Measurements from ENCODE around the gene CDK4. TPM values are rescaled to one million over a fixed set of nuclear protein-coding genes. Genes with fewer than 3 reads are reported as not detected.

Gene CDK4
- total and polyA plus RNA-seq, 4 experiments from 2014 or later = 44.4 to 99.7 (median 66.7) TPM

DNA sequence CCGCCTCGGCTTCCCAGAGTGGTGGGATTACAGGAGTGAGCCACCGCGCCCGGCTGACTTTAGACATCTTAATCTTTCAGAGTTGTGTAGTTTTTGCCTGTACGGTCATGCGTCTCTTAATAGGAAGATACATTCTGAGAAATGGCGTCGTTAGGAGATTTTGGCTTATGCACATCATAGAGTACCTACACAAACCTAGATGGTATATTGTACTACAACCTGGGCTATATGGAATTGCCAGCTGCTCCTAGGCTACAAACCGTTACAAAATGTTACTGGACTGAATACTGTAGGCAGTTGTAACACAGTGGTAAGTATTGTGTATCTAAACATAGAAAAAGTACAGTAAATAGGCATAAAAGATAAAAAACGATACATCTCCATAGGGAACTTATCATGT is 31.8 kb upstream of the CDK4 start:
- Mint-ChIP-seq H3K27me3 (no peaks in the 10 kb centered on the region), H3K27ac (peak overlapping the region; percentile 72 to 98 (median 85)), H3K4me1 (peaks cover 41 to 53% (median 45%) of the 10 kb centered on the region in 4 donors), H3K9me3 (peaks cover 0 to 4% (median 0%) of the 10 kb centered on the region in 8 donors), H3K36me3 (peaks cover 20 to 43% of the 10 kb centered on the region in 2 donors), H3K4me3 (peak overlapping the region; percentile 71 to 84 (median 80))
- H3K36me3 ChIP-seq (ENCODE audit: insufficient read depth, low read length) = peaks cover 21% of the 10 kb centered on the region
- no peaks in the 10 kb centered on the region for H3K9me3 ChIP-seq (ENCODE audit: control insufficient read depth in 1 of 2, low read length in 2 of 2)
- H3K4me1 ChIP-seq (ENCODE audit: insufficient read depth, low read length) = peaks cover 49% of the 10 kb centered on the region
- no peak for DNase-seq
- intact Hi-C loops (cut with micrococcal nuclease) = loop anchor here (2.0 kb wide), 1 partner anchor 201 kb away; no protein-coding TSS in a partner anchor
- POLR2A ChIA-PET (ENCODE audit: partially characterized antibody) = interaction anchor here (0.8 to 7.0 kb wide), 7 partner anchors 11 to 121 kb away, joined by 3 to 53 read pairs (median 7); partner anchors contain the start of genes CYP27B1, EEF1AKMT3, MARCHF9 and METTL1
- no peaks in the 10 kb centered on the region for H3K27me3 ChIP-seq (ENCODE audit: insufficient read depth, low read length)
- no peak overlapping the region for H3K4me3 ChIP-seq (ENCODE audit: low read length in 2 of 2)
- CTCF ChIA-PET (ENCODE audit: partially characterized antibody) = interaction anchor here (0.6 to 7.8 kb wide), 11 partner anchors 10 to 1129 kb away, joined by 3 to 64 read pairs (median 6); partner anchors contain the start of genes AVIL, CTDSP2, EEF1AKMT3 and METTL1
- H3K27ac ChIP-seq (ENCODE audit: low read depth, low read length) = no peak overlapping the region

DNA sequence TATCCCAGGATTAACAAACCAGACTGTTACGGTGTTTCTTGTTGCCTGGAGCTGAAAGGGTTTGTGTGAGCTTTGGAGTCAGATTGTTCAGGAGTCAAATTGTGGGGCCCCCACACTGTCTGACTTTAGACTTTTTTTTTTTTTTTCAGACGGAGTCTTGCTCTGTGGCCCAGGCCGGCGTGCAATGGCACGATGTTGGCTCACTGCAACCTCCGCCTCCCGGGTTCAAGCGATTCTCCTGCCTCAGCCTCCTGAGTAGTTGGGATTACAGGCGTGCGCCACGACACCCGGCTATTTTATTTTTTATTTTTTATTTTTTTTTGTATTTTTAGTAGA is 31.3 kb upstream of the CDK4 start:
- H3K27ac ChIP-seq (ENCODE audit: low read depth, low read length) = peak overlapping the region; percentile 73
- intact Hi-C loops (cut with micrococcal nuclease) = loop anchor here (2.0 kb wide), 1 partner anchor 201 kb away; no protein-coding TSS in a partner anchor
- H3K4me3 ChIP-seq (ENCODE audit: low read length in 2 of 2) = peak overlapping the region; percentile 92 to 97
- Mint-ChIP-seq H3K36me3 (peaks cover 18 to 39% of the 10 kb centered on the region in 2 donors), H3K27ac (peak overlapping the region; percentile 95 to 100 (median 99)), H3K4me1 (peaks cover 43 to 51% (median 47%) of the 10 kb centered on the region in 4 donors), H3K4me3 (peak overlapping the region; percentile 95 to 100 (median 98)), H3K27me3 (no peaks in the 10 kb centered on the region), H3K9me3 (peaks cover 0 to 4% (median 0%) of the 10 kb centered on the region in 8 donors)
- H3K36me3 ChIP-seq (ENCODE audit: insufficient read depth, low read length) = peaks cover 21% of the 10 kb centered on the region
- POLR2A ChIA-PET (ENCODE audit: partially characterized antibody) = interaction anchor here (0.9 to 7.0 kb wide), 13 partner anchors 10 to 158 kb away, joined by 3 to 53 read pairs (median 4); partner anchors contain the start of genes ATP23, CYP27B1, EEF1AKMT3 and MARCHF9
- no peaks in the 10 kb centered on the region for H3K9me3 ChIP-seq (ENCODE audit: control insufficient read depth in 1 of 2, low read length in 2 of 2)
- no peaks in the 10 kb centered on the region for H3K27me3 ChIP-seq (ENCODE audit: insufficient read depth, low read length)
- CTCF ChIA-PET (ENCODE audit: partially characterized antibody) = interaction anchor here (0.7 to 7.8 kb wide), 15 partner anchors 10 to 325 kb away, joined by 3 to 64 read pairs (median 4); partner anchors contain the start of genes AVIL, CTDSP2, EEF1AKMT3 and METTL1
- DNase-seq = no peak
- H3K4me1 ChIP-seq (ENCODE audit: insufficient read depth, low read length) = peaks cover 53% of the 10 kb centered on the region

DNA sequence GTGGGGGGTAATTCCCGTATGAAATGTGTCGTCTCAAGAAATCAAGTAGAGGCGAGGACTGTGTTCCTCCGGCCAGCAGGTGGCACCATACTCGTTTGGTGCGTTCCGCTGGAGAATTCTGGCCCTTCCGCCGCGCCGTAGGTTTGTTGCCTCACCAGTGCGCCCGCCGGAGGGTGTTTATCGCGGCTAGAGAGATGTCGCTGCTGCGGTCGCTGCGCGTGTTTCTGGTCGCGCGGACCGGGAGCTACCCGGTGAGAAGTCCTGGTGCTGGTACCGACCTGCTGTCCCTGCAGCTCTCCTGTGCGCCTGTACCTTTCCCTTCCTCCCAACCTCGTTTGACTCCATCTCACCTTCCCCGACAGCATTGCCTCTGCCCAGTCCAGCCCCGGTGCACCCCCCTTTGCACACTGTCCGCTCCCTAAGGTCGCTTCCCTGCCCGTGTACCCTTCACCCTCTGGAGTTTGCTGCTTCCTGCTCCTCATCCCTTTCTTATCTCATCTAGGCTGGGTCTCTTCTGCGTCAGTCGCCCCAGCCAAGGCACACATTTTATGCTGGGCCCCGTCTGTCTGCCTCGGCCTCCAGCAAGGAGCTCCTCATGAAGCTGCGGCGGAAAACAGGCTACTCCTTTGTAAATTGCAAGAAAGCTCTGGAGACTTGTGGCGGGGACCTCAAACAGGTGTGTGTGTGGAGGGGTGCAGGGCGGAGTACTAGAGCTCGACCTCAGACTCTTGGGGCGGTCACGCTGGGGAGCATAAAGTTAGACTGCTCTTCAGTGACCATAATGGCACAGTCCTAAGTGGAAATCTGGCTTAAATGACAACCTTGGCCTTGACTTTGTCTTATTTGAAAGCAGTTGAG is 30.7 kb upstream of the CDK4 start, which contains the start of gene TSFM:
TSS of gene TSFM (plus strand) at position 180 of the 858 bp plus-strand sequence. CDS start at position 195, 15 bp downstream.
- DNase-seq = peak; percentile 93 to 96 (median 94)
- peak within 1 kb of the TSS; percentile 73 for H3K27ac ChIP-seq (ENCODE audit: low read depth, low read length)
- peak within 1 kb of the TSS; percentile 92 to 97 for H3K4me3 ChIP-seq (ENCODE audit: low read length in 2 of 2)
- ChIA-PET POLR2A (ENCODE audit: partially characterized antibody) (interaction anchor here (0.7 to 7.0 kb wide), 15 partner anchors 10 to 158 kb away, joined by 3 to 53 read pairs (median 4); partner anchors contain the start of genes ATP23, CYP27B1, EEF1AKMT3 and MARCHF9), CTCF (ENCODE audit: partially characterized antibody) (interaction anchor here (0.6 to 7.8 kb wide), 19 partner anchors 9 to 324 kb away, joined by 3 to 64 read pairs (median 4); partner anchors contain the start of genes AVIL, CTDSP2, EEF1AKMT3 and METTL1)
- H3K4me1 ChIP-seq (ENCODE audit: insufficient read depth, low read length) = peaks cover 59% of the 10 kb centered on the region
- Mint-ChIP-seq H3K4me1 (peaks cover 46 to 57% (median 50%) of the 10 kb centered on the region in 4 donors), H3K4me3 (peak within 1 kb of the TSS; percentile 95 to 100 (median 98)), H3K27ac (peak within 1 kb of the TSS; percentile 95 to 100 (median 99)), H3K36me3 (peaks cover 15 to 36% of the 10 kb centered on the region in 2 donors), H3K9me3 (peaks cover 0 to 4% (median 0%) of the 10 kb centered on the region in 8 donors), H3K27me3 (no peaks in the 10 kb centered on the region)
- peaks cover 21% of the 10 kb centered on the region for H3K36me3 ChIP-seq (ENCODE audit: insufficient read depth, low read length)
- no peaks in the 10 kb centered on the region for H3K9me3 ChIP-seq (ENCODE audit: control insufficient read depth in 1 of 2, low read length in 2 of 2)
- no peaks in the 10 kb centered on the region for H3K27me3 ChIP-seq (ENCODE audit: insufficient read depth, low read length)
- intact Hi-C loops (cut with micrococcal nuclease) = loop anchor here (1.0 to 2.0 kb wide), 7 partner anchors 11 to 200 kb away; partner anchors contain the start of genes CDK4, EEF1AKMT3 and METTL1

DNA sequence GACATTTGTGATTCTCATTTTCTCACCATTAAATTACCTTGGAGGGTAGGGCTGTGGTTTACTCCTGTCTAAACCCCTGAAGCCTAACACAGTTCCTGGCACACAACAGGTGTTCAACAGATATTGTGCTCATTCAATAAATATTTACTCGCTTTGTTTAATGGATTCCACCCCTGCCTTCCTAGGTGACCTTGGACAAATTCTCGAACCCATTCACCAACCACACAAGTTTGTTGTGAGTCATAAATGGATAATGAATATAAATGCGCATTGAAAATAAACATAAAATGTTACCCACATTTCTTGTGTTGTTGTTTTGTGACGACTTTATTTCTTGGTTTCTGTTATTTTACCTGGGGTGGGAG is 30.1 kb upstream of the CDK4 start:
- Histone ChIP-seq H3K4me3 (ENCODE audit: low read length in 2 of 2) (peak overlapping the region in 1 of 2 donors; percentile 92), H3K36me3 (ENCODE audit: insufficient read depth, low read length) (peaks cover 19% of the 10 kb centered on the region), H3K9me3 (ENCODE audit: control insufficient read depth in 1 of 2, low read length in 2 of 2) (no peaks in the 10 kb centered on the region), H3K4me1 (ENCODE audit: insufficient read depth, low read length) (peaks cover 59% of the 10 kb centered on the region), H3K27me3 (ENCODE audit: insufficient read depth, low read length) (no peaks in the 10 kb centered on the region), H3K27ac (ENCODE audit: low read depth, low read length) (peak overlapping the region; percentile 73)
- Mint-ChIP-seq H3K4me1 (peaks cover 46 to 59% (median 53%) of the 10 kb centered on the region in 4 donors), H3K4me3 (peak overlapping the region; percentile 95 to 100 (median 98)), H3K36me3 (peaks cover 10 to 30% of the 10 kb centered on the region in 2 donors), H3K27me3 (no peaks in the 10 kb centered on the region), H3K9me3 (peaks cover 0 to 4% (median 0%) of the 10 kb centered on the region in 8 donors), H3K27ac (peak overlapping the region; percentile 95 to 100 (median 99))
- no peak for DNase-seq
- intact Hi-C loops (cut with micrococcal nuclease) = loop anchor here (1.0 to 2.0 kb wide), 7 partner anchors 10 to 199 kb away; partner anchors contain the start of genes CDK4, EEF1AKMT3 and METTL1
- ChIA-PET CTCF (ENCODE audit: partially characterized antibody) (interaction anchor here (0.8 to 7.8 kb wide), 20 partner anchors 9 to 125 kb away, joined by 3 to 64 read pairs (median 6); partner anchors contain the start of genes AVIL, CDK4, CTDSP2 and EEF1AKMT3), POLR2A (ENCODE audit: partially characterized antibody) (interaction anchor here (0.8 to 7.0 kb wide), 13 partner anchors 10 to 155 kb away, joined by 3 to 53 read pairs (median 4); partner anchors contain the start of genes CTDSP2, CYP27B1, EEF1AKMT3 and MARCHF9)

DNA sequence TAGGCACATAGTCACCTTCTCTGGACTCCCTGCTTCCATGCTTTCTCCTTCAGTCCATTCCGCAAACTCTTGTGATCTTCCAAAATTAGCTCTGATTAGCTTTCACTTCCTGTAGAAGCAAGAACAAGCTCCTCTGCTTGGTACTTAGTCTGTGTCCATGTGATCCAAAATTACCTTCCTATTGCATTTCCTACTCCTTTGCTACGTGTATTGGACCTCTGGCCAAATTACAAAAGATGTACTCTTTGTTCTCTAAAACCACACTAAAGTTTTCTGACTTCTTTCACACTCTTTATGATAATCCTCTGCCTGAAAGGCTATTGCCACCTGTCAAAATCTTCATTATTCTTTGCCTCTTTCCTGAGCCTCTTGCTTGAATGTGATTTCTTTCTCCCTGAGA is 29.7 kb upstream of the CDK4 start:
- ChIA-PET POLR2A (ENCODE audit: partially characterized antibody) (interaction anchor here (0.7 to 7.0 kb wide), 13 partner anchors 9 to 155 kb away, joined by 3 to 53 read pairs (median 3); partner anchors contain the start of genes CDK4, CTDSP2, CYP27B1 and EEF1AKMT3), CTCF (ENCODE audit: partially characterized antibody) (interaction anchor here (0.7 to 7.8 kb wide), 17 partner anchors 8 to 125 kb away, joined by 3 to 64 read pairs (median 6); partner anchors contain the start of genes CDK4, CYP27B1, EEF1AKMT3 and METTL1)
- no peaks in the 10 kb centered on the region for H3K27me3 Mint-ChIP-seq
- H3K4me1 Mint-ChIP-seq = peaks cover 46 to 64% (median 54%) of the 10 kb centered on the region in 4 donors
- no peaks in the 10 kb centered on the region for H3K9me3 ChIP-seq (ENCODE audit: control insufficient read depth in 1 of 2, low read length in 2 of 2)
- peak in 1 of 5 donors; percentile 9 for DNase-seq
- peak overlapping the region; percentile 21 to 100 (median 97) for H3K4me3 Mint-ChIP-seq
- peaks cover 0 to 4% (median 0%) of the 10 kb centered on the region in 8 donors for H3K9me3 Mint-ChIP-seq
- H3K4me1 ChIP-seq (ENCODE audit: insufficient read depth, low read length) = peaks cover 59% of the 10 kb centered on the region
- H3K36me3 Mint-ChIP-seq = peaks cover 9 to 26% of the 10 kb centered on the region in 2 donors
- peak overlapping the region; percentile 73 for H3K27ac ChIP-seq (ENCODE audit: low read depth, low read length)
- peak overlapping the region in 1 of 2 donors; percentile 92 for H3K4me3 ChIP-seq (ENCODE audit: low read length in 2 of 2)
- H3K27me3 ChIP-seq (ENCODE audit: insufficient read depth, low read length) = no peaks in the 10 kb centered on the region
- intact Hi-C loops (cut with micrococcal nuclease) = loop anchor here (1.0 to 2.0 kb wide), 7 partner anchors 10 to 199 kb away; partner anchors contain the start of genes CDK4, EEF1AKMT3 and METTL1
- peak overlapping the region; percentile 95 to 100 (median 99) for H3K27ac Mint-ChIP-seq
- peaks cover 14% of the 10 kb centered on the region for H3K36me3 ChIP-seq (ENCODE audit: insufficient read depth, low read length)

DNA sequence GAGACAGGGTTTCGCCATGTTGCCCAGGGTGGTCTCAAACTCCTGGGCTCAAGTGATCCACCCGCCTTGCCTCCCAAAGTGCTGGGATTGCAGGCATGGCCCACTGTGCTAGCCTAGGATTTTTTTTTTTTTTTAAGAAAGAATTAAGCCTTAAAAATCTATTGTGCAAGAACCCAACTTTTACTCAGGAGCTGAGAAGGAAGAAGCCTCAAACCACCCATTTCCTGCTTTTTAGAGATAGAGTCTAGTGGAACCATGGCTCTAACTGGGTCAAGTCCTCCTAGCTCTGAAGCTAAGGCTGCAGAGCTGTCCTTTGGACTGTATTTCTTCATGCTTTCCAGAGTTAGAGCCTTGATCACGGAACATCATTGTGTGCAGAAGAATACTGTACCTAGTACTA is 29.1 kb upstream of the CDK4 start:
- Mint-ChIP-seq H3K4me3 (peak overlapping the region; percentile 21 to 100 (median 97)), H3K27me3 (no peaks in the 10 kb centered on the region), H3K9me3 (peaks cover 0 to 4% (median 0%) of the 10 kb centered on the region in 8 donors), H3K36me3 (peaks cover 6 to 20% of the 10 kb centered on the region in 2 donors), H3K4me1 (peaks cover 42 to 64% (median 54%) of the 10 kb centered on the region in 4 donors), H3K27ac (peak overlapping the region; percentile 95 to 100 (median 99))
- Histone ChIP-seq H3K4me3 (ENCODE audit: low read length in 2 of 2) (no peak overlapping the region), H3K27ac (ENCODE audit: low read depth, low read length) (peak overlapping the region; percentile 73), H3K27me3 (ENCODE audit: insufficient read depth, low read length) (no peaks in the 10 kb centered on the region), H3K9me3 (ENCODE audit: control insufficient read depth in 1 of 2, low read length in 2 of 2) (no peaks in the 10 kb centered on the region), H3K4me1 (ENCODE audit: insufficient read depth, low read length) (peaks cover 59% of the 10 kb centered on the region), H3K36me3 (ENCODE audit: insufficient read depth, low read length) (peaks cover 9% of the 10 kb centered on the region)
- intact Hi-C loops (cut with micrococcal nuclease) = no loop called here
- ChIA-PET CTCF (ENCODE audit: partially characterized antibody) (interaction anchor here (0.7 to 7.8 kb wide), 17 partner anchors 8 to 126 kb away, joined by 3 to 64 read pairs (median 6); partner anchors contain the start of genes CDK4, CTDSP2, CYP27B1 and EEF1AKMT3), POLR2A (ENCODE audit: partially characterized antibody) (interaction anchor here (0.7 to 7.0 kb wide), 14 partner anchors 9 to 156 kb away, joined by 3 to 53 read pairs (median 3); partner anchors contain the start of genes CDK4, CTDSP2, CYP27B1 and EEF1AKMT3)
- DNase-seq = peak in 2 of 5 donors; percentile 43

Data from CD4-positive, alpha-beta memory T cell (primary cell).